Fibroblast of the aortic adventitia (primary cell): ENCODE results near the gene RTL5. TPM values are rescaled to one million over a fixed set of nuclear protein-coding genes. Genes with fewer than 3 reads are reported as not detected.
"Not testable (repeated sequence)": the region's sequence is repeated elsewhere in the genome, so short reads cannot be mapped to it uniquely, and the experiment has no call there.

Experiments used
- DNase-seq: peaks from one replicate; pipeline ENCODE4 v3.0.0-alpha.2; 2010; ENCODE audit warnings: low read depth
- H3K4me3 ChIP-seq: 2 replicates; pipeline ENCODE4 v1.5.1; 2011; ENCODE audit warnings: low read depth, mild to moderate bottlenecking, control low read depth, low read length, moderate library complexity
- total RNA-seq: library from RNA; depleted of rRNA; stranded (reverse); fragments of >200 nt; gene quantifications from 2 replicates; pipeline ENCODE4 v1.2.3, GENCODE V29; 2012; ENCODE audit warnings: low replicate concordance
- TF ChIP-seq, protein P1 (sequence below): IDR thresholded peaks from 2 replicates; pipeline ENCODE4 v1.5.1; 2011; ENCODE audit warnings: mild to moderate bottlenecking, low read length, control low read depth, inconsistent platforms; ENCODE audit not compliant: insufficient read depth

The RTL5 gene
- 2.3 and 4.3 TPM in 2 replicates for total RNA-seq

DNA sequence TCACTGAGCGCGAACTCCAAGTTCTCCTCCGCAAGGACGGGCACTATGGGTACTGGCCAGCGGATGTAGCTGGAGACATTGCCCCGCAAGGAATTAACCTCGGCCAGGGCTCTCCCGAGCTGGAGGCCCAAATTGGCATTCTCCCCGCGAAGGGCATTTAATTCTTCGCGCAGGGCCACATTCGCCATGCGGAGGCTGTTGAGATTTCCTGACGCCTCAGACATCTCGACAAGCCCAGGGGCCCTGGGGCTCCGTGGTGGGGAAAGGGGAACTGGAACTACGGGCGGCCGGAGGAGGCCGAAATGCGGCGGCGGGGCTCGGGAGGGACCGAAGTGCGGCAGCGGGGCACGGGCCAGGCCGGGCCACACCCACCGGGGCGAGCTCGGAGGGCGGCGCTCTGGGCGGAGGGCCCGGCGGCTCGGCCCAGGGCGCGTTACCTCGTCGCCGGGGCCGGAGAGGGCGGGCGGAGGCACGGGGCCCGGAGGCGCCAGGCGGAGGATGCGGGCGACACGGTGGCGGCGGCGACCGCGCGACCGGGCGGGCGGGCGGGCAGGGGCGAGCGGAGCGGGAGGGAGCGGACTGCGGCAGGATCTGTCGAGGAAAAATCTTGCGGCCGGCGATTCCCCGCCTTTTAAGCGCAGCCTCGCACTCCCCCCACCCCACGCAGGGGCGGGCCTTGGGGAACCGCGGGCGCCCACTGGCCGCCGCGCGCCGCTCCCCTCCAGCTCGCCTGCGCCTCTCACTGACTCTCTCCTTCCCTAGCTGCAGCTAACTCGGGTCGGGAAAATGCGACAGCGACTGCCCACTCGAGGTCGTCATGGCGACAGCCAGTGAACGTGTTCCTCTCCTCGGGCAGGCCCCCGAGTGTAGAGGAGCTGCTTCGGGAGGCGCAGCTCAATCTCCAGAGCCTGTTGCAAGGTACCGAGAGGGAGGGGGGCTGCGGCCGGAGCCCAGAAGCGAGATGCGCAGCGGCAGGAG lies at the start of gene RTL5:
RTL5 (minus strand) TSS at position 599 of the 978 bp plus-strand sequence.
- peak within 1 kb of the TSS; percentile 63 for H3K4me3 ChIP-seq
- TF ChIP-seq, protein P1, sequence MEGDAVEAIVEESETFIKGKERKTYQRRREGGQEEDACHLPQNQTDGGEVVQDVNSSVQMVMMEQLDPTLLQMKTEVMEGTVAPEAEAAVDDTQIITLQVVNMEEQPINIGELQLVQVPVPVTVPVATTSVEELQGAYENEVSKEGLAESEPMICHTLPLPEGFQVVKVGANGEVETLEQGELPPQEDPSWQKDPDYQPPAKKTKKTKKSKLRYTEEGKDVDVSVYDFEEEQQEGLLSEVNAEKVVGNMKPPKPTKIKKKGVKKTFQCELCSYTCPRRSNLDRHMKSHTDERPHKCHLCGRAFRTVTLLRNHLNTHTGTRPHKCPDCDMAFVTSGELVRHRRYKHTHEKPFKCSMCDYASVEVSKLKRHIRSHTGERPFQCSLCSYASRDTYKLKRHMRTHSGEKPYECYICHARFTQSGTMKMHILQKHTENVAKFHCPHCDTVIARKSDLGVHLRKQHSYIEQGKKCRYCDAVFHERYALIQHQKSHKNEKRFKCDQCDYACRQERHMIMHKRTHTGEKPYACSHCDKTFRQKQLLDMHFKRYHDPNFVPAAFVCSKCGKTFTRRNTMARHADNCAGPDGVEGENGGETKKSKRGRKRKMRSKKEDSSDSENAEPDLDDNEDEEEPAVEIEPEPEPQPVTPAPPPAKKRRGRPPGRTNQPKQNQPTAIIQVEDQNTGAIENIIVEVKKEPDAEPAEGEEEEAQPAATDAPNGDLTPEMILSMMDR = no peak

DNA sequence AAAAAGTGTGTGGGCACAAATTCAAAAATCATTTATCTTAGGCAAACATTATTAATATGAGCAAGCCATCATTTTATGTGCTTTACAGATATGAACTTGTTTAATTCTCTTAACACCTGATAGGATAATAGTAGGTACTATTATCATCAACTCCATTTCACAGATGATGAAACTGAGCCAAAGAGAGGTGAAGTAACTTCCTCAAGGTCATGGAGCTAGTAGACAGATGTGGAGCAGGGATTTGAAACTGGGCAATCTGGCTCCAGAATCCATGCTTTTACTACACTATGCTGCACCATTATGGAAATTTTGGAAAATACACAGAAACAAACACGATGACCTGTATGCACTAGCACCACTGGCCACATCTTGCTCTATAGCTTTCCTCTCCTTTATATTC lies 48.8 kb upstream of the RTL5 start:
- DNase-seq = no peak
- H3K4me3 ChIP-seq = no peak overlapping the region
- TF ChIP-seq, protein P1 = no peak

More for the DNA sequence above, at the start of gene RTL5:
- peak; percentile 84 for DNase-seq

DNA sequence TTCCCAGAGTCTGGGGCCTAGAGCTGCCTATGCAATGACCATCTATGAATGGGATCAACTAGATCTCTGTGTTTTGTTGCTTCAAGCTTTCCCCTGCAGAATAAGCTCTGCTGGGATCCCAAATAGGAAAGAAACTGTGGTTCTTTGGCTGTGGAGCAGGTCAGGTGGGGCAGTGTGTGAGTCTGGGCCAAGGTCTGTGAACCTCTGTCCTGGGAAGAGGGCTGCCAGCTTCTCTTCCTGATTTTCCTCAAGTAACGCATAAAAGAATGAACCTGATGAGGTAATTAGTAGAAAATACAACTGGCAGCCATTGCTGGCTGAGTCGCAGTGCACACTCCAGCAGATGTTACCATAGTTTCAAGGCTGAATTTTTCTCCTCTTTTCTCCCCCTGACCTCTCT lies 45.3 kb upstream of the RTL5 start:
- no peak overlapping the region for H3K4me3 ChIP-seq
- no peak for DNase-seq
- TF ChIP-seq, protein P1 = no peak

DNA sequence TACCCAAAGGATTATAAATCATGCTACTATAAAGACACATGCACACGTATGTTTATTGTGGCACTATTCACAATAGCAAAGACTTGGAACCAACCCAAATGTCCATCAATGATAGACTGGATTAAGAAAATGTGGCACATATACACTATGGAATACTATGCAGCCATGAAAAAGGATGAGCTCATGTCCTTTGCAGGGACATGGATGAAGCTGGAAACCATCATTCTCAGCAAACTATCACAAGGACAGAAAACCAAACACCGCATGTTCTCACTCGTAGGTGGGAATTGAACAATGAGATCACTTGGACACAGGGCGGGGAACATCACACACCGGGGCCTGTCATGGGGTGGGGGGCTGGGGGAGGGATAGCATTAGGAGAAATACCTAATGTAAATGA lies 44.6 kb upstream of the RTL5 start:
- H3K4me3 ChIP-seq, DNase-seq: not testable (repeated sequence)

DNA sequence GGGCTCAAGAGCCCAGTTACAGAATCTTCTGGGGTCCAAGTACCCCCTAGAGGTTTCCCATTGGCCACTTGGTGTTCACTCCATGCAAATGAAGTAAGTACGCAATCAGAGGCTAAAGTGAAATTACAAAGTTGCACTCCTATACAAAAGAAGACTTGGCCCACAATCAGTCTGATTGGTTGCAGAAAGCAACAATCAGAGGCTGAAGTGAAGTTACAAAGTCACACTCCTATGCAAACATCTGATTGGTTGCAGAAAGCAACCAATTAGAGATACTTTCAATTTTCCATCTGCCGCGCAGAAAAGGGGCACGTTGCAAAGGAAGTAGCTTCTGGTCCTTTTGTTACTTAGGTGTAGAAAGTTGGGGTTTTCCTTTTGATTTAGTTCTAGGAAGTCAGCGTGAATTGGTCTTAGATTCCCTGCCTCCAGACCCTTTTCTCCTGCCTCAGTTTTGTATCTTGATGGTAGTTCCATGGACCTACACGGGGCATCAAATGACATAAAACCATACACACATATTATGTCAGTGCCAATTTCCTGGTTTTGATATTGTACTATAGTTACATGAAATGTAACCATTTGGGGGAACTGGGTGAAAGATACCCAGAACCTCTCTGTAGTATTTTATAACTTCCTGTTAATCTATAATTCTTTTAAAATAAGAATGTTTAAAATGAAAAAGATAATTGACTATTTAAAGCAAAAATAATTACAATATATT lies 37.5 kb upstream of the RTL5 start:
- TF ChIP-seq, protein P1 = no peak
- DNase-seq = peak; percentile 8
- no peak overlapping the region for H3K4me3 ChIP-seq

DNA sequence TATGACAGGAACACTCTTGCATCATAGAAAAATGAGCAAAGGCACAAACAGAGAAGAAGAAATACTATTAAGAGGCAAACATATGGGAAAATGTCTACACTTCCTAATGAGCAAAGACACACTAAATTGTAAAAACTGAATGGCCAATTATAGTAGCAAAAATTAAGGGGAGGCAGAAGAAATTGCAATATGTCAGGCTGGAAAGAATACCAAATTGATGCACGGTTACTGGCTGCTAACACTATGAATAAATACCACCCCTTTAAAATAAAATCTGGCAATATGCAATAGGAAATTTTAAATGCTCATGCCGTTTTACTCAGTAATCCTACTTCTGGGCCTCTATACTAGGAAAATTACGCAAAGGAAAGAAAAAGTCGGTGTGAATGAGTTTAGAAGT lies 33.8 kb upstream of the RTL5 start:
- H3K4me3 ChIP-seq = no peak overlapping the region
- DNase-seq = no peak
- TF ChIP-seq, protein P1 = no peak

DNA sequence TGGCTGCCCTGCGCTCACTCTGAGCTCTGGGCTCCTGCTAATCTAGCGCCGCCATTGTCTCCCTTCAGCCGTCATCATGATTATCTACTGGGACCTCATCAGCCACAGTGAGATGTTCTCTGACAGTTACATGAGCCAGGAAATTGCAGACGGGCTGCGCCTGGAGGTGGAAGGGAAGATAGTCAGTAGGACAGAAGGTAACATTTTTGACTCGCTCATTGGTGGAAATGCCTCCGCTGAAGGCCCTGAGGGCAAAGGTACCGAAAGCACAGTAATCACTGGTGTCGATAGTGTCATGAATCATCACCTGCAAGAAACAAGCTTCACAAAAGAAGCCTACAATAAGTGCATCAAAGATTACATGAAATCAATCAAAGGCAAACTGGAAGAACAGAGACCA lies 28.1 kb upstream of the RTL5 start:
- DNase-seq = no peak
- no peak overlapping the region for H3K4me3 ChIP-seq
- TF ChIP-seq, protein P1 = no peak
